OCI-M1 (cell line): ENCODE data around the gene RCE1.
A peak's percentile ranks its signal among the peaks of the same experiment; 100 is the strongest.

Experiments
- DNase-seq: peaks from one replicate; lab custom pipeline; 2025; lab: John Stamatoyannopoulos, UW

The RCE1 gene

DNA sequence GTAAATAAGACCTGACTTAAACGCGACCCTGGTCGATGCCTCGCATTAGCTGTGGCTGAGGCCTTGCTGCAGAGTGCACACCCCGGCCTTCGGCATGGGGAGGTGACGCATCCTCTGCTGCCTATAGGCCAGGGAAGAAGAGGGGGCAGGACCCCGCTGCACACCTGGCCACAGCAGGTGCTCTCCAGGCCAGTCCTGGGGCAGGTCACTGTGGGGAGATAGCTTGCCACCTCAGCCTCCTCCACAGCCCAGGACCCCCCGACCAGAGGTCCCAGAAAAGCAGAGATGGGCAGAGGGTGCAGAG is 26.3 kb downstream of the RCE1 start:
- DNase-seq: no peak

DNA sequence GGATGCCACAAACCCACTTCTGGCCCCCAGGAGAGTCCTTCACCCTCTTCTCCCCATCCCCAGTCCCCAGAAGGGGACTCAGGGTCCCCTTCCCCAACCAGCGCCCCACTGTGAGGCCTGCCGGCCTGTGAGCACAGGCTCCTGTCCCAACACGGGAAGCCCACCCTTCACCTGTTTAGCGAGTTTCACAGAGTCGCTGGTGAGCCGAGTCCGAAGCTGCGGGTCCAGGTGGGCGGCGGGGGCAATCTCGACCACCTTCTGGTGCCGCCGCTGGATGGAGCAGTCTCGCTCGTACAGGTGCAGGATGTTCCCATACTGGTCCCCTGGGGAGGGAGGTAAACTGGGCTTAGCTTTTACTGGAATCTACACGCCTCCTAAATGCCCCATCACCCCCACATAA is 26.9 kb downstream of the RCE1 start:
- DNase-seq: no peak

DNA sequence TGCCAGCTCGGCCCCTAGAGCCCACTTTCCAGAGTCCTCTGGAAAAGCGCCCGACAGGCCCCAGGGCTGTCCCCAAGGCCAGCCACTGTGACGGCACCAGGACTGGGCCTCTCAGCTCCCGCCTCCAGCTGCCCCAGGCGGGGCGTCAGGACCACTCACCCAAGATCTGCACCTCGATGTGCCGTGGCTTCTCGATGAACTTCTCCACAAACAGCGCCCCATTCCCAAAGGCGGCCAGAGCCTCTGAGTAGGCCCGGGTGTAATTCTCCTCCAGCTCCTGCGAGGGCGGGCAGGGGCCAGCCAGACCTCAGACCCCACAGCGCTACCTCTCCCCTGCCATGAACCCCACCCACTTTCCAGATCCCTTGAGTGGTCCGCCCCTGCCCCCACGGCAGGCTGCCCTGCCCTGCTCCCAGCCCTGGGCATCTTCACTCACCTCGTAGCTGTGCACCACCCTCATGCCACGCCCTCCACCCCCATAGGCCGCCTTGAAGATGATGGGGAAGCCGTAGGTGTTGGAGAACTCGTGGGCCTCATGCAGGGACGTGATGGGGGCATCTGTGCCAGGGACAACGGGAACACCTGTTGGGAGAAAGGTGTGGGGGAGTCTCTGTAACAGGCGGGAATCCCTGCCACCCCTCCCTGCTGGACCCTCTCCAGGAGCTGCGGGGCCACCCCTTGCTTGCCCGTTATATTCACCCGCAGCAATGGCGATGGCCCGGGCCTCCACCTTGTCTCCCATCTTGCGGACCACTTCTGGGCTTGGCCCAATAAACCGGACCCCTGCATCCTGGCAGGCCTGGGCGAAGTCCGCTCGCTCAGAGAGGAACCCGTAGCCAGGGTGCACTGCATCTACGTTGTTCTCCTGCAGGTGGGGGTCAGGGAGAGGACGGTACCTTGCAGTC is 27.6 kb downstream of the RCE1 start:
- no peak for DNase-seq

DNA sequence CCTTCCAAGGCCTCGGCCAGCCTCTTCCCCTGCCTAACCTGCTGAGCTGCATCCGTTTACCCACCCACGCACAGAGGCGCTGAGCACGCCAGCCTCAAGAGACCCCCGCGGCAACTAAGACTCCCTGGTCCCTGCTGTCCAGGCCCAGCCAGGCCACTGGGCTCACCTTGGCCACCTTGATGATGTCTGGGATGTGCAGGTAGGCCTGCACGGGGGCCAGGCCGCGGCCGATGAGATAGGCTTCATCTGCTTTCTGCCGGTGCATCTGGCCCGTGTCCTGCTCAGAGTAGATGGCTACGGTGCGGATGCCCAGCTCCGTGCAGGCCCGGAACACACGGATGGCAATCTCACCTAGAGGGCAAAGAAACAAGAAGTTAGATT is 28.3 kb downstream of the RCE1 start:
- DNase-seq: no peak

DNA sequence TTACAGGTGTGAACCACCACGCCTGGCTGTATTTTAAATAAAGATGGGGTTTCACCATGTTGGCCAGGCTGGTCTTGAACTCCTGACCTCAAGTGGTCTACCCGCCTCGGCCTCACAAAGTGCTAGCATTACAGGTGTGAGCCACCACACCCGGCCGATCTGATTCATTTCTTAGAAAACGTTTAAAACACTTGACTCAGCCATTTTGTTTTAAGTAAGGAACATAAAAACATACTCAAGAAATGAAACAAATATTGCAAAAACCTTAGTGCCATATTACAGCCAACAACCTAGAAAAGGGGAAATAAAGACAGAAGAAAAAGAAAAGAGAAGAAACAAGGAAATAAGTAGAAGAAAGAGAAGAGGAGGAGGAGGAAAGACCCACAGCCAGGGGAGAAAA is 31.0 kb downstream of the RCE1 start:
- DNase-seq: no peak

DNA sequence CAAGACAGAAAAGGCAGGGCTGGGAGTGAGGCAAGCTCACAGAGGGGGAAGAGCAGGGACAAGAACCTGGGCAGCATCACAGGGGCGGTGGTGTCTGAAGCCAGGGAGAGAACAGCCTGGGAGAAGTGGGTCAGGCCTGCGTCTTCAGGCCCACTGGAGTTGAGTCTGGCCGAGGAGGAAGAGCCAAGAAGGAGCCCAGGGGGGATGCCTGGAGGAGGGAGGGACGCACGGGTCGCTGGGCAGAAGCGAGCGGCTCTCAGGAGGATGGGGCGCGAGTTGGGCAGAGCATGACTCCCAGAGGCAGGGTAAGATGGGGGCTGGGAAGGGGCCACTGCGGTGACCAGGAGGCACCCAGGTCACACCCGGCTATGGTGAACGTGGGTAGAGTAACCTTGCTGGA is 32.1 kb downstream of the RCE1 start:
- DNase-seq: no peak

DNA sequence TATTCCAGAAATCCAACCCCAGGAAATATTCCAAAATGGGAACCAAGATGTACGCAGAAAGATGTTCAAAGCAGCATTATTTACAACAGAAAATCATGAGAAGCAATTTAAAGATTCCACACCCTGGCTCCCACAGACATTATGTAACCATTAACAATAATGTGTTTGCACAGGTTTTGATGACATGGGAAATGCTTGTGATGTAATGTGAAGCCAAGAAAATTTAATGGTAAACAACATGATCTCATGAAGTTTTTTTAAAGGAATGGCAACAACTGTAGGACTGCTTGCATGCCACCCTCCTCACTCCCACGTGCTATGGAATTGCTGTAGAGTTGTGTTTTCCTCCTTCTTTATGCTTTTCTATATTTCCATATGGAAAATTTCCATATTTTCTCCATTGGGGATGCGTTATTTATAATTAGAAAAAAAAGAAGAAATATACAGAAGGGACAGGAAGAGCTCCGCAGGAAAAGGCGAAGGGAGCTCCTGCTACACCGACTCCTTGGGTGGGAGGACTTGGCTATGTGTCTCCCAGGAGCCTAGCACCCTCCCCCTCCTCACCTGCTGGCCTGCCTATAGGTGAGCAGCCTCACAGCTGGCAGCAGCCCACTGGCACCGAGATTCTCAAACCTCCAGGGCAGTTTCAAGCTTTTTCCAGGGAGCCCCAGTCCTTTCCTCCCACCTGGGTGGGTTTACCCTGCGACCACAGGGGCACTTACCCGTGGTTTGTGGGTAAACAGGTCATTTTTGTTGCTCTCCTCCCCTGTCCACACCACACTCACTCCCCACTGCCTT is 34.5 kb downstream of the RCE1 start:
- no peak for DNase-seq

DNA sequence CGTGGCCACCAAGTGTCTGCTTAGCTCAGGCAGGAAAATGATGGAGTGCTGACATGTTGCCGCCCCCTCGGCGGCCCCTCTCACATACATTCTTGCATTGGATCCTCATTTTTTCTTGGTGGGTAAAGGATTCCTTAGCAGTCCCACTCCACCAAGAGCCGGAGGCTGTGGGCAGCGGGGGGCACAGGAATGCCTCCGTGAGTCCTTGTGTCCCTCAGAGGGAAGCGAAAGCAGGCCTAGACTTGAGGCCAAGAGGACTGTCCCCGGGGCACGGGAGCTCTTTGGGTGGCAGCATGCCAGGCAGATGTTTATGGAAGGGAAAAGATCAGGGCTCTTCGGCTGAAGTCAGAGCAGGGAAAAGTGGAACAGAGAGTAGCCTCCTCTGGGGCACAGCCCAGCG is 35.2 kb downstream of the RCE1 start:
- DNase-seq: no peak

DNA sequence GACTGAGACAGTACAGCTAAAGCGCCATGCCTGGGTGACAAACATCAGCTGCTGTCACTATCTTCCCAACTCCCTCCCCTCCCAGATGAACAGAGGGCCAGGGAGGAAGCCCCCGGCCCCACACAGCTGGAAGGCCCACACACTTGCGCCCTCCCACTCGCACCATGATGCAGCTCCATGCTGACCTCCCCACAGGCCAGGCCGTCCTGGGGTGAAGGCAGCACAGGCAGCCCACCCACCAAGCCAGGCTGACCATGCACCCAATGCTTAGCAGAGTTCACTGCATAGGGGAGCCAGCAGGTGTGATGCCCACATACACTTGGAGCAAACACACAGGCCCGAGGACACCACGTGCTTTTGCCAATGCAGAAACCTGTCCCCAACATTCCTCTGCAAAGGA is 35.8 kb downstream of the RCE1 start:
- DNase-seq: no peak

DNA sequence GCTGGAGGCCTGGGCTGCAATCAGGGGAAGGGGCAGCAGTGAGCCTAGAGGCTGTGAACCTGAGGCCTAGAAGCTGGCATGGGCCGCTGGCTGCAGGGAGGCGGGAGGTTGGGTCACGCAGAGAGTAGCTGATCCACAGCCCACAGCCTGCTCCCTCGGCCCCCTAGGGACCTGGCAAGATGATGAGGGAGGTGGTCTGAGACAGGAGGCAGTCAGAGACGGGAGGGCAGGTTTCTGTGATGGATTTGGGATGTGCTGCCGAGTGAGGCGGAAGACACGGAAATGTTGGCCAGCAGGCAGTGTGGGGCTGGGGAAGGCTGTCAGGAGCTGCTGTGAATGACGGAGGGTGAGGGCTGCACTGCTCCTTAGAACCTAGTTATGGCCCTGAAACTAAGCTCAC is 36.3 kb downstream of the RCE1 start:
- no peak for DNase-seq

DNA sequence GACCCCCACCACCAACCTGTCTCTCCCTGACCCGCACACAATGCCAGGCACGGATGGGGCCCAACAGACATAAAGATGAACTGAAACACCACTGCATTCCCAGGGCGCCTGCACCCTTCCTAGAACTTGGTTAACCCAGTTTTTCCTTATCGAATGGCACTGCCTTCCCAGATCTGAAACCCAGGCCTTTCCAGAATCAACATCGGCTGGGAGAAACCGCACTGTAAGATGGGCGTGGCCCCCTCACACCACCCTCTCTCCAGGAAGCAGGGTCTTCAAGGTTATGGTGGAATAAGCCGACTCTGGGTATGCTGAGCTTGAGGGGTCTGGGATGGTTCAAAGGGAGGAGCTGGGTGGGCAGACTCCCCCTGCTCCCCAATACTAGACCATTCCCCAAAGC is 36.8 kb downstream of the RCE1 start:
- DNase-seq: no peak

DNA sequence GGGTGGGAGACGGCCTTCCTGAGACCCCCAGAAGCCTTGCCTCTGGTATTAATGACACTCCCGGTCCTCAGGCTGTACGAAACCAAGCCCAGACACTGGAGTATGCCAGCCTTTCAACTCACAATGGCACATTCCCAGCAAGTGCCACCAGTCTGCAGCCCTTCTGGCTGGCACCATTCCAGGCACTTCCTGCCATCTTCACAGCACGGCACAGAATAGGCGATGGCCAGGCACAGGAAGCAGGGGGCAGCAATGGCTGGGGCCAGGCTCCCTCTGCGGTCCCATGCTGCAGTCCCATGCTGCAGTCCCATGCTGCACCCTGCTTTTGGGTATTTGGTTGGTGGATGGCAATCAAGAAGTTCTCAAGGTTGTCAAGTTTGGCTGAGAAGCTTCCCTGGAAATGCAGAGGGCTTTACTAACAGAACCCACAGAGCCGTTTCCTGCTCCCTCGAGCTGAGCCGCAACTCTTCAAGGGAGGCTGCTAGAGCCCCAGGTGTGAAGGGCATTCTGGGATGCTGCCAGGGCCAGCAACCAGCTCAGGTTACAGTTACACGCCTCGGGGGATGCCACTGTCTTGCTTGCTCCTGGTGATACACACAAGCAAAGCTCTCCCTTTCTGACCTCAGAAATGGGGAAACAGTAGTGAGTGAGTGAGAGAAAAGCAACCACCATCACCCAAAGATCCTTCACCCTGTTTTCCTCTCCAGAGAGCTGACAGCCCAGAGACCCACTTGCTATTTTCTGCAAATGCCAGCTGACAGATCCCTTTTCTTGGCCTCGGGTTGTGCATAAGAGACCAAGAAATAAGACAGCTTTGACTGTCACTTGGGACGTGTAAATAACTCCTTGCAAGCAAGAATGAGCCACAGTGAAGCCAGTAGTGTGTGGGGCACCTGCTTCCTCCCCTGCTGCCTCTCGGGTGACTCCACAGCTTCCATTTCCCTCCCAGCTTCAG is 37.5 kb downstream of the RCE1 start:
- DNase-seq: no peak

DNA sequence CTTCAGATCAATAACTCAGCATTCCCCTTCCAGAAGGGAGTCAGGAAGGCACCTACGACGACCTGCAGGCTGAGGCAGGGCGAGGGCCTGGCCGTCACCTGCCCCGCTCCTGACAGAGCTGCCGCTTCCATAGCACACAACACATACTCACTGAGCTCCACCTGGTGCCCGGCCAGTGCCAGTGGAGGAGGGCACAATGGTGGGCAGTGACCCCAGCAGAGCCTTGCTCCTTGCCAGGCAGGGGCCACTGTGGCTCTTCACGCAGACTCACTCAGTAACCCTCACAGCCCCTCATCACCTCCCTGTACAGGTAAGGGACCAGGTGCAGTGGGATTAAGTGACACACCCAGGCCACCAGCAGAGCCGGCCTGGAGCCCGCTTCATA is 38.2 kb downstream of the RCE1 start:
- DNase-seq: no peak

DNA sequence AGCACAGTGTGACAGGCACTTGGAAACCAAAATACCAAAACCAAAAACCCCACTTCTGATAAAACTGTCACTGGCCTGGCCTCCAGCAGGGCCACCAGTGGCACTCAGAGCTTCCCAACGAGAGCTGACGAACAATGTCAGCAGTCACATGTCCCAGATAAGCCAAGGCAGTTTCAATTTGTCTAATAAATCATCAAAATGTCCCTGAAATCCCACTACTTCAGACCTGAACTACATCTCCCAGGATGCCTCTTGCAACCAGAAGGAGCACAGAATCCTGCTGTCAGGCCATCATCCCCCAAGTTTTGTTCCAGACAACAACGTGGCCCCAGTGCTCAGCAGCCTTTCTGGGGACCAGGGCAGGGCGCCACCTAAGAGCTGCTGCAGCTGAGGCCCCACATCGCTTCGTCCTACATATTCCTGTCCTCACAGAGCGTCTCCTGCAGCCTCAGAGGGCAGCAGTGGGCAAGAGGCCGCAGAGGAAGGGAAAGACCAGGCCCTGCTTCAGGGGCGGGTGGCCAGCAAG is 38.7 kb downstream of the RCE1 start:
- peak; percentile 38 for DNase-seq

DNA sequence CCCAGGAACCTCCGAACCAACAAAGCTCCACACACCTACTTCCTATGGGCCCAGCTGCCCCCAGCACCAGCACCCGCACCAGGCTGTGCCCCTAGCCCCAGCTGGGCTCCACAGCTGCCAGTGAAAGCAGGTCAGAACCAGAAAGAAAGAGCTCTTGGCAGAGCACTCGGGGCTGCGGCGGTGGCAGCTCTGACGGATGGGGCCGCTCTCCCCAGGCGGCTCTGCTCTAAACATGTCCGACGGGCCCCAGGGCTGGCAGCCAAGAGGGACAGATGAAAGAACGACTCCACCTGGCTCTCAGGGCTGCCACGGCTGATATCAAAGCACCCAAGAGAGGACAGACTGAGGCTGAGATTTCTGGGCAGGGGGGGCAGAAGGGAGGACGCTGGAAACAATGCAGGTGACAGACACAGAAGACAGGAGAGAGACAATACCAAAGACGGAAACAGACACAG is 39.3 kb downstream of the RCE1 start:
- no peak for DNase-seq

DNA sequence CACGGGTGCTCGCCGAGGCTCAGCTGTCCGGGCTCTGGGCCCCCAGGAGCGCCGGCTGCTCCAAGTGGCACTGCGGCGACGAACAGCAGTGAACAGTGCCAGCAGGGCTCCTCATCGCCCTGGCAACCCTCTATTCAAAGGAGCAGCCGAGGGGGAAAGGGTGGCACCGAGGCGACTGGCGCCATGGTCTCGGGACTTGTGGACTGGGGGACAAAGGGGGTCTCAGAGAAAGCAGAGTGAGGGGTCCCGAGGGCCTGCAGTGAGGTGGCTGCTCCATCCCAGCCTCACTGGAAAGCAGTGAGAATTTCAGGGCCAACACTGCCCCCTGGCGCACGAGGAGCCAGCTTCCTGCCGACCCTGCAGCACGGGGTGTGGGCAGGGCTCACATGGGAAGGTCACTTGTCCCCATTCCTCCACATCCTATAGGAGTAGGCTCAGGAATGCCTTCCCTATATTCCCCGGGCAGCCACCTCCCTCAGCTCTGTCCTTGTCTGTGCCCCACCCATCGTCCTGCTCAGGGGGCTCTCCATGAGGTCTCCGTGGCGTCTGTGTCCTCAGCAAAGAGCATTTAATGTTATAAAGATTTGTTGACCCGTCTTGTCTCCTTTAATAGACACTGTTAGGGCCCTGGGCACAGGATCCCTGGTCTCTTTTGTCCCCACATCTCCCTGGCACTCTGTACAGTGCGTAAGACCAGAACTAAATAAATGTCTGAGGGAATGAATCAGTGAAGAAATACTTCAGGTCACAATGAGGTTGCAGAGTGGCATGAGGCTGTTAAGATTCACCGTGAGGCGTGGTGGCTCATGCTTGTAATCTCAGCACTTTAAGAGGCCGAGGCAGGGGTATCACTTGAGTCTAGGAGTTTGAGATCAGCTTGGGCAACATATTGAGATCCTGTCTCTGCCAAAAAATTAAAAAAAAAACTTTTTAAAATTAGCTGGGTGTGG is 40.0 kb downstream of the RCE1 start:
- DNase-seq: peak; percentile 76

DNA sequence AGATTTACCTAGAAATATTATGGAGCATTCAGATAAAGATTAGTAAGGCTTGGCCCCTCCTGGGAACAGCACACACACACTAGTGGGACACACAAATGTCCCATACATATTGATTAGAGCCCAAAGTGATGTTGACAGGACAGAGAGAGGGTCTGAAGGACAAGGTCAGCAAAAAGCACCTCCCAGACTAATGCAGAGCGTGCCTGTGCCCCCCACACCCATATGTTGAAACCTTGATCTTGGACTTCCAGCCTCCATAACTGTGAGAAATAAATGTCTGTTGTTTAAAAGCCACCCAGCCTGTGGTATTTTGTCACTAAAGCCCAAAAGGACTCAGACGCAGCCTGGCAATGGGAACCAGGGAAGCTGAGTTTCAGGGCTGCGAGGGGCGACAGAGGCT is 41.2 kb downstream of the RCE1 start:
- no peak for DNase-seq

DNA sequence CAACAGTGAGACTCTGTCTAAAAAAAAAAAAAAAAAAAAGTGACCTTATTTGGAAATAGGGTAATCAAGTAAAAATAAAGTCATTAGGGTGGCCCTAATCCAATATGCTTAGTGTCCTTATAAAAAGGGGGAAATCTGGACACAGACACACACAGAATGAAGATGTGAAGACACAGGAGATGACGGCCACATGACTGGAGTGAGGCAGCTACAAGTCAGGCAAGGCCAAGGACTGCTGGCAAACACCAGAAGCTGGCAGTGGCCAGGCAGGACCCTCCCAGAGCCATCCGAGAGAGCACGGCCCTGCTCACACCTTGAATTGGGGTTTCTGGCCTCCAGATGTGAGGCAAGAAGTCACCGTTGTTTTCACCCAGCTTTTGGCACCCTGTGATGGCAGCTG is 42.2 kb downstream of the RCE1 start:
- DNase-seq: no peak

DNA sequence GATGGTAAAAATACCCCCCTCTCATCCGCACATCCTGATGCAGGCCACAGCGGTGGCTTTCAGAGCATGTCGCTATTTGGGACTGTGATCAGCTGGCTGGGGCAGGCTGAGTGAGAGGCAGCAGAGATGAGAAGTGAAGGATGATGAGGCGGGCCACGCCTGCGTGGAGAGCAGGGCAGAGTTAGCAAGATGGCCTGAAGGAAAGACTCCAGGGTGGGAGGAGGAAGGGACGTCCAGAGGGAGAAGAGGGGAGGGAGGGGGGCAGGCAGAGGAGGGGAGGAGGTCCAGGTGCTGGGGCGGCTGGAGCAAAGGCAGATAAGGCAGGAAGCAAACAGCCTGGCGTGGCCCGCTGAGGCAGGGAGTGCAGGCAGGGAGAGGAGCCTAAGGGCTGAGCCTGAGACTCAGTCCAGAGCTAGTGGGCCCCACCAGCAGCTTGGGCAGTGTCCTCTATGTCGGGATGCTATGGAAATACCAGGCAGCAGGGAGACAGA is 42.8 kb downstream of the RCE1 start:
- DNase-seq: no peak

DNA sequence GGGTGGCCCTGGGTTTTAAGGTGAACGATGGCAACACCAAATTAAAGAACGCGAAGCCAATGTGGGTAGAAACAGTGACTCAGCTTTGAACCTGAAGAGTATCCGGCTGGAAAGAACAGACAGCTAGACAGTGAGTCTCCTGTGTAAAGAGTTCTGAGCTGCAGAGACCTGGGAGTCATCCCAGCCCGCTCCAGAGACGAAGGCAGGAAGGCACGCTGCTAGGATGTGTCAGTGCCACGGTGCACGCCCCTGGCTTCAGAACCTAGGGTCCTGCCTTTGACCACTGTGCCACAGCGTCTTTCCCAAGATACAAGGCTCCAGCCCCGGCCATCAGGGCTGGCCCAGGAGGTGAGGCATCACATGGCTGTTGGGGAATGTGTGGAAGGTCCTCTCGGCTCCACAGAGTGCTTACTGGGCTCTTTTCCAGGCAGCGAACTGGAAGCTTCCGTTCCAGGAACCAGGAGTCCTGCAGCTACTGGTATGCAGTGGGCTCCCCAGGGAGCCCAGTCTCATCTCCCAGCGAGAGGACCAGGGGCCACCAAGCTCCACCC is 43.5 kb downstream of the RCE1 start:
- no peak for DNase-seq

DNA sequence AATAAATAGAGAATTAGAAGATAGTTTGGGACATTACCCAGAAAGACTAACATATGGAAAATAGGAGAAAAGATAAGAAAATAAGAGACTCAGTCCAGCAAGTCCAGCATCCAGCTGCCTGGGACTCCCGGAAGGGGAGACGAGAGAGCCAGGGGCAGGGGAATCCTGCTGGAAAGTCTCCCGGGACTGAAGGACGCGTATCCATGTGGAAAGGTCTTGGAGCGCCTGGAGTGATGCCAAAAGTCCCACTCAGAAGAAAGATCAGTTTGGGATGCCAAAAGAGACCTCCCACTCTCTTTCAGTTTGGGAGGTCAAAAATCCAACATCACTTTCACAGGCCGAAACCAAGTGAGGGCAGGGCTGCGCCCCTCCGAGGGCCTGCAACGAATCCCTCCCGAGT is 44.3 kb downstream of the RCE1 start:
- DNase-seq: no peak
